CD1c-positive myeloid dendritic cell (primary cell): ENCODE measurements around the gene GOLGA8T.
"Not testable (repeated sequence)": the region's sequence is repeated elsewhere in the genome, so short reads cannot be mapped to it uniquely, and the experiment has no call there.

Experiments
- DNase-seq: peaks from one replicate; pipeline ENCODE4 v3.0.0-alpha.2; 2016; ENCODE audit errors: extremely low spot score

The GOLGA8T gene

GRCh38 chr15:30134751-30135150 lies at the start of gene GOLGA8T:
Gene GOLGA8T, plus strand, starts transcription at chr15:30135051. Its CDS starts 98 bp downstream, at chr15:30135149.
- DNase-seq, result not testable (repeated sequence)

GRCh38 chr15:30097827-30098226 lies 37.0 kb upstream of the GOLGA8T start:
- not testable (repeated sequence) for DNase-seq

- not testable (repeated sequence) for DNase-seq
Observed at GRCh38 chr15:30102890-30103289, 32.0 kb upstream of the GOLGA8T start.

- DNase-seq, result not testable (repeated sequence)
Observed at GRCh38 chr15:30103941-30104507, 30.8 kb upstream of the GOLGA8T start.

GRCh38 chr15:30110591-30110990 lies 24.3 kb upstream of the GOLGA8T start:
- not testable (repeated sequence) for DNase-seq

- peak; percentile 2 for DNase-seq
Observed at GRCh38 chr15:30130066-30130465, 4.8 kb upstream of the GOLGA8T start.

- DNase-seq, result not testable (repeated sequence)
Observed at GRCh38 chr15:30143246-30143645, 8.4 kb downstream of the GOLGA8T start.

GRCh38 chr15:30149891-30150290 lies 15.0 kb downstream of the GOLGA8T start:
- DNase-seq, result not testable (repeated sequence)

- DNase-seq, result not testable (repeated sequence)
Observed at GRCh38 chr15:30162479-30163357, 27.9 kb downstream of the GOLGA8T start.

- DNase-seq, result not testable (repeated sequence)
Observed at GRCh38 chr15:30163759-30164158, 28.9 kb downstream of the GOLGA8T start.

- DNase-seq, result not testable (repeated sequence)
Observed at GRCh38 chr15:30164257-30164656, 29.4 kb downstream of the GOLGA8T start.

GRCh38 chr15:30167403-30167802 lies 32.6 kb downstream of the GOLGA8T start:
- DNase-seq, result not testable (repeated sequence)

- not testable (repeated sequence) for DNase-seq
Observed at GRCh38 chr15:30167886-30168285, 33.0 kb downstream of the GOLGA8T start.

- DNase-seq, result not testable (repeated sequence)
Observed at GRCh38 chr15:30171452-30171851, 36.6 kb downstream of the GOLGA8T start.

GRCh38 chr15:30173041-30173608 lies 38.3 kb downstream of the GOLGA8T start:
- DNase-seq, result not testable (repeated sequence)

GRCh38 chr15:30175291-30175690 lies 40.4 kb downstream of the GOLGA8T start:
- not testable (repeated sequence) for DNase-seq

- DNase-seq, result not testable (repeated sequence)
Observed at GRCh38 chr15:30176613-30177012, 41.8 kb downstream of the GOLGA8T start.

GRCh38 chr15:30179814-30180213 lies 45.0 kb downstream of the GOLGA8T start:
- not testable (repeated sequence) for DNase-seq

GRCh38 chr15:30185495-30185894 lies 50.6 kb downstream of the GOLGA8T start:
- not testable (repeated sequence) for DNase-seq

GRCh38 chr15:30187429-30187828 lies 52.6 kb downstream of the GOLGA8T start:
- DNase-seq, result not testable (repeated sequence)

- DNase-seq, result not testable (repeated sequence)
Observed at GRCh38 chr15:30189754-30190153, 54.9 kb downstream of the GOLGA8T start.

GRCh38 chr15:30191143-30191542 lies 56.3 kb downstream of the GOLGA8T start:
- DNase-seq, result not testable (repeated sequence)
